ENCODE results near the gene UBR2.
"Not testable (repeated sequence)": the region's sequence is repeated elsewhere in the genome, so short reads cannot be mapped to it uniquely, and the experiment has no call there.

UBR2 gene

GRCh38 chr6:42733867-42734481, 170.1 kb downstream of the UBR2 start:
- not testable (repeated sequence) for H3K36me3 ChIP-seq (ENCODE audit: control insufficient read depth, insufficient read depth, low read length, severe bottlenecking); H3K27me3 ChIP-seq (replicated peaks; ENCODE audit: control insufficient read depth, insufficient read depth, low read length); DNase-seq (ENCODE audit: low read depth)

GRCh38 chr6:42735976-42736375, 172.1 kb downstream of the UBR2 start:
- no peaks in the 10 kb centered on the region for H3K36me3 ChIP-seq (ENCODE audit: control insufficient read depth, insufficient read depth, low read length, severe bottlenecking)
- no peaks in the 10 kb centered on the region for H3K9me3 ChIP-seq (ENCODE audit: control insufficient read depth, low read length)
- no peak overlapping the region for H3K9ac ChIP-seq (ENCODE audit: low read length)
- DNase-seq (ENCODE audit: low read depth): no peak
- peaks cover 7% of the 10 kb centered on the region for H3K4me1 ChIP-seq (ENCODE audit: control insufficient read depth, insufficient read depth, low read length)
- no peak overlapping the region for H3K4me3 ChIP-seq (ENCODE audit: low read length)
- H3K27me3 ChIP-seq (replicated peaks; ENCODE audit: control insufficient read depth, insufficient read depth, low read length): no peaks in the 10 kb centered on the region

More at GRCh38 chr6:42733867-42734481, 170.1 kb downstream of the UBR2 start:
- H3K9ac ChIP-seq (ENCODE audit: low read length); H3K4me1 ChIP-seq (ENCODE audit: control insufficient read depth, insufficient read depth, low read length); H3K9me3 ChIP-seq (ENCODE audit: control insufficient read depth, low read length); H3K4me3 ChIP-seq (ENCODE audit: low read length): not testable (repeated sequence)

- Histone ChIP-seq H3K27me3 (replicated peaks; ENCODE audit: control insufficient read depth, insufficient read depth, low read length) (no peaks in the 10 kb centered on the region), H3K36me3 (ENCODE audit: control insufficient read depth, insufficient read depth, low read length, severe bottlenecking) (no peaks in the 10 kb centered on the region), H3K4me3 (ENCODE audit: low read length) (peak overlapping the region; percentile 36), H3K9me3 (ENCODE audit: control insufficient read depth, low read length) (no peaks in the 10 kb centered on the region), H3K4me1 (ENCODE audit: control insufficient read depth, insufficient read depth, low read length) (peaks cover 45% of the 10 kb centered on the region), H3K9ac (ENCODE audit: low read length) (peak overlapping the region; percentile 50)
- peak; percentile 28 for DNase-seq (ENCODE audit: low read depth)
These were observed 176.9 kb downstream of the UBR2 start for GRCh38 chr6:42740725-42741124.

DNA sequence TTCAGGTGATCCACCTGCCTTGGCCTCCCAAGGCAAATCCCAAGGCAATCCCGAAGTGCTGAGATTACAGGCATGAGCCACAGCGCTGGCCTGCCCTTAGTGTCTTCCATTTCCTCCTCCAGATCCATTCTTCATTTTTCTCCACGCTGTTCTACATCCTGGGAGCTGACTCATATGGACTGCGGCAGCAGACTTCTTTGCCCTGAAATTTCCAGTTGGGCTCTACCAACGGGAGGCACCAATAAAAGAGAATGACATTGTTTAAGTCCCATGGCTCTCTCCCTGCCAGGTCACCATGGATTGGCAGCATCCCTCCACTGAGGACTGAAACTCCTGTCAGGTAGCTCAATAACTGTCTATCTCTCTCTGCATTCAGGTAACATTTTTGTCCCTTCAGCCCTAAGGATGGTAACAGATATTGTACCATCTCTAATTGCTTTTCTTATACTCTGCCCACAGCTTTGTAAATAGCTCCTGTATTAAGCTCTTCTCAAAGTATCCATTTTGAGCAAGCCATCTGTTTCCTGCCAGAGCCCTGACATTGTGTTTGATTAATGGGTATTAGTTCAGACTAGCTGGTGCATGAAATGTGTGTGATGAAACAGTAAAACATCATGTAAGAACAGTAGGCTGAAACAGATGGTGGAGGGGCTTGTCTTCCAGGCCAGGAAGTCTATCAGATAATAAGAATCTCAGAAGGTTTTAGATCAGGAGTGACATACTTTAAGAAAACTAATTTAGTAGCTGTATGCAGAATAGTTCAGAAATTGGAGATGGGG, 178.5 kb downstream of the UBR2 start:
- Histone ChIP-seq H3K9me3 (ENCODE audit: control insufficient read depth, low read length) (no peaks in the 10 kb centered on the region), H3K36me3 (ENCODE audit: control insufficient read depth, insufficient read depth, low read length, severe bottlenecking) (no peaks in the 10 kb centered on the region), H3K9ac (ENCODE audit: low read length) (no peak overlapping the region), H3K27me3 (replicated peaks; ENCODE audit: control insufficient read depth, insufficient read depth, low read length) (no peaks in the 10 kb centered on the region), H3K4me1 (ENCODE audit: control insufficient read depth, insufficient read depth, low read length) (peaks cover 47% of the 10 kb centered on the region), H3K4me3 (ENCODE audit: low read length) (no peak overlapping the region)
- no peak for DNase-seq (ENCODE audit: low read depth)

Data from adipocyte (in vitro differentiated cells).